ENCODE measurements around the gene PDE5A. TPM values are rescaled to one million over a fixed set of nuclear protein-coding genes. Genes with fewer than 3 reads are reported as not detected.
"Not testable (repeated sequence)": the region's sequence is repeated elsewhere in the genome, so short reads cannot be mapped to it uniquely, and the experiment has no call there.

The PDE5A gene
- total RNA-seq, 3 donors from 2014 or later, result 35.4 to 131 (median 58.4) TPM

DNA sequence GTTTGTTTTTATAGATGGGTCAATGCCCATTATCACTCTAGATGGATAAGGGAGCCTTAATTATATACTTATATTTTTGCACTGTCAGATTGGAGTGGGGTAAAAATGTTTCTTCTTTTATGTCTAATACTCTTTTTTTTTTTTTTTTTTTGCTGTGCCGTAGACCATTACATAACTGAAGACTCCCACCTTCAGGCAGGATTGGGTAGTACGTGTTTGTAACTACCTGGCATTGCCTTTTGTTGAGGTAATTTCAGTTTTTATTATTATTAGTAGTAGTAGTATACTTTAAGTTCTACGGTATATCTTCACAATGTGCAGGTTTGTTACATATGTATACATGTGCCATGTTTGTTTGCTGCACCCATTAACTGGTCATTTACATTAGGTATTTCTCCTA lies 165.9 kb downstream of the PDE5A start:
- H3K9me3 ChIP-seq; ATAC-seq; H3K36me3 ChIP-seq (ENCODE audit: low read depth); H3K4me3 ChIP-seq; intact Hi-C loops (cut with DNase I, micrococcal nuclease); H3K4me1 ChIP-seq (ENCODE audit: low read depth): not testable (repeated sequence)
- peak in 1 of 3 donors; percentile 52 for DNase-seq

DNA sequence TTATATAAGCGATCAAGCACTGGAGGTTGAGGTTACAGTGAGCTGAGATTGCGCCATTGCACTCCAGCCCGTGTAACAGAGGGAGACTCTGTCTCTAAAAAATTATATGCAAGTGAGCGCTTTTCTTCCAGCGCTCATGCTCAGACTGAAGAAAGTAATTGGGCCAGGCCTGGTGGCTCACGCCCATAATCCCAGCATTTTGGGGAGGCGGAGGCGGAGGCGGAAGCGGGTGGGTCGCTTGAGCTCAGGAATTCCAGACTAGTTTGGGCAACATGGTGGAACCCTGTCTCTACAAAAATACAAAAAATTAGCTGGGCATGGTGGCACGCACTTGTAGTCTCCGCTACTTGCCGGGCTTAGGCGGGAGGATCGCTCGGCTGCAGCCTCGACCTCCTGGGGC lies 172.9 kb downstream of the PDE5A start:
- ATAC-seq; H3K9me3 ChIP-seq; H3K36me3 ChIP-seq (ENCODE audit: low read depth); intact Hi-C loops (cut with DNase I, micrococcal nuclease); H3K4me3 ChIP-seq; H3K4me1 ChIP-seq (ENCODE audit: low read depth): not testable (repeated sequence)
- DNase-seq, result peak in 2 of 3 donors; percentile 33 to 51

DNA sequence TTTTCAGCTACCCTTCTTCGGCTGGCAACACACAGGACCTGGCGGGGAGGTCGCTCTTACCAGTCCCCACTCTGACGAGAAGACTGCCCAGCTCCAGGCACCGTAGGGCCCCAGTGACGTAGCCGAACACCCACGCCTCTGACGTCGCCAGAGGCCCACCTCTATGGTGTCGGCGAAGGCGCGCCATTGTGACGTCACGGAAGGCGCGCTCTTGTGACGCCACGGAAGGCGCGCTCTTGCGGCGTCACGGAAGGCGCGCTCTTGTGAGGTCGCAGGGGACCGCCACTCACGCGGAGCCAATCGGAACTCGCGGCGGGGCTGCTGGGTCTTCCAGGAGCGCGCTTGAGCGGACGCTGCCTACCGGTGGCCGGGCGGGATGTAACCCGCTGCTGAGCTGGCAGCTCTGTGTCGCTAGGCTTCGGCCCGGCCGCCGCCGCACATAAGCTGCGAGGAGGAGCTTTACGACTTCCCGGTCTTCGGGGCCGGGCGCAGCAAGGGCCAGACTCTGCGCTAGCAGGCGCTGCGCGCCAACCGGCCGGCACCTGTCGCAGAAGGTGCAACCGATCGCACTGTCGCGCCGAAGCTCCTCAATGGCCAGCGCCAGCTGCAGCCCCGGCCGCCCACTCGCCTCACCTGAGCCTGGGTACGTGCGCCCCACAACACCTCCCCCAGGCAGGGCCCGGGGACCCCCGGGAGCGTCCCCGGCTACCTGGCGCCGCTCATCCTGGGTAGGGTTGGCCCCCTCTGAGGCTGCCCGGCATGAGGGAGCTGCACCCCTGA lies 173.9 kb downstream of the PDE5A start:
- intact Hi-C loops (cut with DNase I, micrococcal nuclease); H3K4me1 ChIP-seq (ENCODE audit: low read depth); H3K9me3 ChIP-seq; H3K36me3 ChIP-seq (ENCODE audit: low read depth): not testable (repeated sequence)
- ATAC-seq, result peak; percentile 100
- DNase-seq, result peak; percentile 96 to 98 (median 96)
- H3K4me3 ChIP-seq, result peak overlapping the region; percentile 61
- TF ChIP-seq, protein P1, sequence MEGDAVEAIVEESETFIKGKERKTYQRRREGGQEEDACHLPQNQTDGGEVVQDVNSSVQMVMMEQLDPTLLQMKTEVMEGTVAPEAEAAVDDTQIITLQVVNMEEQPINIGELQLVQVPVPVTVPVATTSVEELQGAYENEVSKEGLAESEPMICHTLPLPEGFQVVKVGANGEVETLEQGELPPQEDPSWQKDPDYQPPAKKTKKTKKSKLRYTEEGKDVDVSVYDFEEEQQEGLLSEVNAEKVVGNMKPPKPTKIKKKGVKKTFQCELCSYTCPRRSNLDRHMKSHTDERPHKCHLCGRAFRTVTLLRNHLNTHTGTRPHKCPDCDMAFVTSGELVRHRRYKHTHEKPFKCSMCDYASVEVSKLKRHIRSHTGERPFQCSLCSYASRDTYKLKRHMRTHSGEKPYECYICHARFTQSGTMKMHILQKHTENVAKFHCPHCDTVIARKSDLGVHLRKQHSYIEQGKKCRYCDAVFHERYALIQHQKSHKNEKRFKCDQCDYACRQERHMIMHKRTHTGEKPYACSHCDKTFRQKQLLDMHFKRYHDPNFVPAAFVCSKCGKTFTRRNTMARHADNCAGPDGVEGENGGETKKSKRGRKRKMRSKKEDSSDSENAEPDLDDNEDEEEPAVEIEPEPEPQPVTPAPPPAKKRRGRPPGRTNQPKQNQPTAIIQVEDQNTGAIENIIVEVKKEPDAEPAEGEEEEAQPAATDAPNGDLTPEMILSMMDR (IDR thresholded peaks at IDR 0.05), result peak; percentile 5

DNA sequence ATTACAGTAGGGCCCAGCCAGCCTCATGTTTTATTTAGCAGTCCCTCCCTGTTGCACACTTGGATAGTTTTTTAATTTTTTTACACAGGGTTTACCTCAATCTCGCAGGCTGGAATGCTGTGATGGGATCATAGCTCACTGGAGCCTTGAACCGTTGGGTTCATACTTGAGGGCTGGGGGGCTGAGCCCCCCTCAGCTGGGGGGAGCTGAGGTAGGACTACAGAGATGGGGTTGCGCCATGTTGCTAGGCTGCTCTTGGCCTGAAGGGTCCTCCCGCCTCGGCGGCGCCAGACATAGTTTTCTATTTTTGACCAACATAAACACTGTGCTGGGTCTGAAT lies 174.5 kb downstream of the PDE5A start:
- ATAC-seq, result not testable (repeated sequence)

DNA sequence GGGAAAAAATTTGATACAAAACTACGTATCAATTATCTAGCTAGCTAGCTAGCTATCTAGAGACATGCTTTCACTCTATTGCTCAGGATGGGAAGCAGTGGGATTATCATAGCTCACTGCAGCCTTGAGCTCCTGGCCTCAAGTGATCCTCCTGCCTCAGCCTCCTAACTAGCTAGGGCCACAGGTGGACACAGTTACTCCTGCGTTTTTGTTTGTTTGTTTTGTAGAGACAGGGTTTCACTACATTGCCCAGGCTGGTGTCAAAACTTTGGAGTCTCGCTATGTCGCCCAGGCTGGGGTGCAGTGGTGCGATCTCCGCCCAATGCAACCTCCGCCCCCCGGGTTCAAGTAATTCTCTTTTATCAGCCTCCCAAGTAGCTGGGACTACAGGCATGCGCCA lies 175.3 kb downstream of the PDE5A start:
- H3K4me3 ChIP-seq; H3K9me3 ChIP-seq; intact Hi-C loops (cut with DNase I, micrococcal nuclease); H3K4me1 ChIP-seq (ENCODE audit: low read depth); ATAC-seq; H3K36me3 ChIP-seq (ENCODE audit: low read depth): not testable (repeated sequence)
- DNase-seq, result peak in 1 of 3 donors; percentile 27

More for the DNA sequence above, 174.5 kb downstream of the PDE5A start:
- H3K4me1 ChIP-seq (ENCODE audit: low read depth); DNase-seq; H3K36me3 ChIP-seq (ENCODE audit: low read depth); H3K9me3 ChIP-seq; intact Hi-C loops (cut with DNase I, micrococcal nuclease): not testable (repeated sequence)
- peak overlapping the region; percentile 61 for H3K4me3 ChIP-seq

DNA sequence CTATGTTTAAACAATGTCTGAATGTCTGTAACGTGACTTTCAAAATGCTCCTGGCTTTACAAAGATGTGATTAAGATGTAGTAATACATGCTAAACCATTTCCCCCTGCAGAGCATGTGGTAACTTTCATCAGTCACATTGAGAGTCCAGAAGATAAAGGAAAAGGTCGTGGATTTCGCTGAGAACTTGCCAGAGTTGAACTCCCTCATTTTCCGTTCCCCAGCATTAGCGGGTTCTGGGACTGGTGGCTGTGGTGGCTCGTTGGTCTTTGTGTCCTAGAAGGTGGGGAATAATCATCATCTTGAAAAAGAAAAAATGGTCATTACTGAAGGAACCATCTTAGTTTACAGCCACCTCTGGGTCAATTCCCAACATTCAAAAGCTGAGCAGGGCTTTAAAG lies 178.8 kb downstream of the PDE5A start:
- H3K4me1 ChIP-seq (ENCODE audit: low read depth); DNase-seq; intact Hi-C loops (cut with DNase I, micrococcal nuclease); H3K9me3 ChIP-seq; H3K36me3 ChIP-seq (ENCODE audit: low read depth); H3K4me3 ChIP-seq; ATAC-seq: not testable (repeated sequence)
